Measurements from ENCODE around the gene HS6ST2.

The HS6ST2 gene

DNA sequence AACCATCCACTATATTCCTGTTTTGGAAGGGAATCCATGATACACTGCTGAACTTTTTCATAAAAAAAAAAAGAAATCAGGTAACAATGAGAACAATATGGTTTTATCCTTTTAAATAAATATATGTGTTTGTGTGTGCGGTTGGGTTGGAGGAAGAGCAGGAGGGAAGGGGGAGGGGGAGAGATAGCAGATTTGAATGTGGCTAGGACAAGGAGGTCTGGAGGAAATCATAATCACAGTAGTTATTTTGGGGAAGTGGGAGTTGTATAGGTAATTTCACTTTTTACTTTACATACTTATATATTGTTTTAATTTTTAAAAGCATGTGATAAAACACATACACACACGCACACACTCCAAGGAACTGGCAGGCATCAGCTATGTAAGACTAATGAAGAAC, 335.1 kb downstream of the HS6ST2 start:
- no peak overlapping the region for H3K4me3 ChIP-seq (ENCODE audit: low read depth, low read length)
- TF ChIP-seq CTCF (IDR thresholded peaks at IDR 0.05; ENCODE audit: low read depth, low read length): no peak

DNA sequence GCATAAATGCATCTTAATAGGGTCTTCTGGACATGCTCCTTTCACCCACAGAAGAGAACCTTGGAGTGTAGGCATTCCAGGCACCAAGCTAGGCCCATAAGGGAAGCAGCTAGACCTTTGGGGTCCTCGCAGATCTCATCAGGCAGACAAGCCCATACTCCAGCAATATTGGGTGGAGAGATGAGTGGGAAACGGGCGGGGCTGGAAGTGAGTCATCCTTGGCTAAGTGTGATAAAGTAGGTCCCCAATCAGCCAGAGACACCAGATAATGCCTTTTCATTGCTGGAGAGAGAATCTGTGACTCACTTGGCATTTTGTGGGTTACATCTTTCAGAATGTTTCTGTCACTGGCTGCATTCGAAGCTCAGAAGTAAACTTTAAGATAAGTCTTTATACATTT, 336.3 kb downstream of the HS6ST2 start:
- TF ChIP-seq CTCF (IDR thresholded peaks at IDR 0.05; ENCODE audit: low read depth, low read length): no peak
- no peak overlapping the region for H3K4me3 ChIP-seq (ENCODE audit: low read depth, low read length)

- H3K4me3 ChIP-seq (ENCODE audit: low read depth, low read length): no peak overlapping the region
- TF ChIP-seq CTCF (IDR thresholded peaks at IDR 0.05; ENCODE audit: low read depth, low read length): no peak
These were observed 339.6 kb downstream of the HS6ST2 start for GRCh38 chrX:132618810-132619209.

- peak; percentile 18; the same call in 1 of the 2 replicates for TF ChIP-seq CTCF (IDR thresholded peaks at IDR 0.05; ENCODE audit: low read depth, low read length)
- H3K4me3 ChIP-seq (ENCODE audit: low read depth, low read length): no peak overlapping the region
These were observed 342.9 kb downstream of the HS6ST2 start for GRCh38 chrX:132615391-132616131.

DNA sequence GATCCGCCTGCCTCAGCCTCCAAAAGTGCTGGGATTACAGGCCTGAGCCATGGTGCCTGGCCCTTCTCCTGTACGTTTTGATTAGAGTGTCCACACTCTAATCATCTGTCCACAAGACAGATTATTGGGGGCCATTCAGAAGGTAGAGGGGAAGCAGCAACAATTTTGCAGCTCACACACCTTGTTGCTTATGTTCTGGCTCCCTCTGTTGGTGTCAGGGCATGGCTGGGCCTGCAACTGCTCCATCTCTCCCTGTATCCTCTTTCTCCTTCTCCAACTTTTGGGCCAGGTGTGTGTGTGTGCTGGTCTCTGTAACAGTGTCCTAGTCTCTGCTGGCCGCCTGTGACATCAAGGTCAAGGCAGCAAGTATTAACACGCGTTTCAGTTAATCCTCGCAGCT, 344.1 kb downstream of the HS6ST2 start:
- no peak for TF ChIP-seq CTCF (IDR thresholded peaks at IDR 0.05; ENCODE audit: low read depth, low read length)
- H3K4me3 ChIP-seq (ENCODE audit: low read depth, low read length): no peak overlapping the region

DNA sequence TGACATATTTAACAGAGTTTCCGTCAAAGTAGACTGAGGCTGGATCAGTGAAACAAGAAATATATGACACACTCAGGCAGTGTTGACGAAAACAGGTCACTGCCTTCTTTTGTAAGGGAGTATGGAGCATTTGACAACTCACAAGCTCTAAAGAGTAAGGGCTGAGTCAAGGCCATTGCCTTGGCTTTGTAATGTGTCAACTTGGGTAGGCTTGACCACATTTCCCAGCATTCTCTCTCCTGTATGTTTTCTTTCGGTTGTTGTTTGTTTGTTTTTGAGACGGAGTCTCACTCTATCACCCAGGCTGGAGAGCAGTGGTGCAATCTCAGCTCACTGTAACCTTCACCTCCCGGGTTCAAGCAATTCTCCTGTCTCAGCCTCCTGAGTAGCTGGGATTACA, 344.6 kb downstream of the HS6ST2 start:
- no peak overlapping the region for H3K4me3 ChIP-seq (ENCODE audit: low read depth, low read length)
- TF ChIP-seq CTCF (IDR thresholded peaks at IDR 0.05; ENCODE audit: low read depth, low read length): no peak

DNA sequence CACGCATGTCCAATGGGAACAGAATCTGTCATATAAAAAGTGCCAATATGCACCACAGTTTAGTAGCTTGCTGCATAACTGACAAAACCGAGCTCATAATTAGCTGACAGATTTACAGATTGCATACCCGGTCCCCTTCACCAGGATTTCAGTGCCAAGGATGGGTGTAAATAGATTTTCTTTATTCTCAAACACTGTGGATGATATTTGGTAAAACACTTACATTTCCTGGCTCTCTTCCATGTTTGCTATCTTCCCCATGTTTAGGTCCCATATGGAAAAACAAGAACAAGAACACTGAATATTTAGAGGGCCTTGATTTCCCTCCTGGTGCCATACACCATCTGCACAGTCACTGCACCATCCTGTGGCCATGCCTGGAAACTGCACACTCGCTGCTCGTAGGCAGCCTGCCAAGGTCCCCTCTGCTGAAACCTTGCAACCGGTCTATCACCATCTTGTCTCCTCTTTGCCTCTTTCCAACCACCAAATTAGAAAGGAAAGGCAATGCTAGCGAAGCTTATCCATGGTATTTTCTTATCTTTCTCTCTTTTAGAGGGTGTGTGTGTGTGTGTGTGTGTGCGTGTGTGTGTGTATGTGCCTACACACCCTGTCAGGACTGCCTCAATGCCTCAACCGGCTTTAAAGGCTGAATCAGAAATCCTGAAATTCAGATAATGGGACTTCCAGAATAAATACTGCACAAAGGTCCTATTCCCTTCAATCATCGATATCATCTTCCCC, 345.4 kb downstream of the HS6ST2 start:
- H3K4me3 ChIP-seq (ENCODE audit: low read depth, low read length): no peak overlapping the region
- TF ChIP-seq CTCF (IDR thresholded peaks at IDR 0.05; ENCODE audit: low read depth, low read length): peak; percentile 27; the same call in 1 of the 2 replicates
